IPS-11a (cell line): ENCODE data around the gene AIDA.
"Not testable (repeated sequence)": the region's sequence is repeated elsewhere in the genome, so short reads cannot be mapped to it uniquely, and the experiment has no call there.

Experiments
- H3K4me3 ChIP-seq: one replicate; pipeline ENCODE4 v1.5.1; 2013; ENCODE audit warnings: low read depth, low read length, control low read depth

AIDA gene, protein sequence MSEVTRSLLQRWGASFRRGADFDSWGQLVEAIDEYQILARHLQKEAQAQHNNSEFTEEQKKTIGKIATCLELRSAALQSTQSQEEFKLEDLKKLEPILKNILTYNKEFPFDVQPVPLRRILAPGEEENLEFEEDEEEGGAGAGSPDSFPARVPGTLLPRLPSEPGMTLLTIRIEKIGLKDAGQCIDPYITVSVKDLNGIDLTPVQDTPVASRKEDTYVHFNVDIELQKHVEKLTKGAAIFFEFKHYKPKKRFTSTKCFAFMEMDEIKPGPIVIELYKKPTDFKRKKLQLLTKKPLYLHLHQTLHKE

DNA sequence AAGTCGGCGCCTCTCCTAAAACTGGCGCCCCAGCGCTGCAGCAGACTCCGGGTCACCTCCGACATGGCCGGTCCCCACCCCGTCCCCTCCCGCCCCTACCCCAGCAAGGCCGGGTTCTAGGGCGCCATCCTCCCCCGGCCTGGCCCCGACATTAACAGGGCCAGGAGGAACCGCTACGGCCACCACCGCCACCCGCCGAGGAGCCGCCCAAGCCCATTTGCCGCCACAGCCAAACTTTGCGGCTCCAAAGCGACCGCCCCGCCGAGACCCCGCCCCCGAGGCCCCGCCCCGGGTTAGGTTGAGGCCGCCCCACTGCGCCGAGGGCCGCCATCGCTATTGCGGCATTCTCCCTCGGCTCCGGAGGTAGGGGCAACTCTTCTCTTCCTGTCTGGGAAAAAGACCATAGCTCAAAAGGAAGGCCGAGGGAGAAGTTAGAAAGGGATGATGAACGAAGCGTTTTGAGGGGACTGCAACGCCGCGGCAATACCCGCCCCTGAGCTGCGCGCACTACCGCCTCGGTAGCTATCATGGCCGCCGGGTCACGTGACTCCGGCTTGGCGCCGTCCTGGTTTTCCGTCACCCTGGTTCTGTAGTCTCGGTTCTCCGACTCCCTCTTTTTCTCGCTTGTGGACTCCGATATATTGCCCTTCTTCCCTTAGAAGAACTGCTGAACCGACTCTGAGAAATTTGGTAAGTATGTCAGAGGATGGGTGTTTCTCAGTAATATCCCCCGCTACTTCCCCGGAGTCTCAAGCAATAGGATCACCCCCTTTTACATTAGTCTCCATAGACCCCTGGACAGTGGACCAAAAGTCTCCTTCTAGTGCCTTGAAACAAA is at the start of gene AIDA, which contains the start of gene BROX:
AIDA (minus strand) TSS at position 239 of the 838 bp plus-strand sequence; CDS start at position 65, 174 bp downstream.
BROX (plus strand) TSS at position 312 of the 838 bp plus-strand sequence. CDS start 3,136 bp downstream, outside the sequence.
- peak within 1 kb of the TSS; percentile 93 for H3K4me3 ChIP-seq

DNA sequence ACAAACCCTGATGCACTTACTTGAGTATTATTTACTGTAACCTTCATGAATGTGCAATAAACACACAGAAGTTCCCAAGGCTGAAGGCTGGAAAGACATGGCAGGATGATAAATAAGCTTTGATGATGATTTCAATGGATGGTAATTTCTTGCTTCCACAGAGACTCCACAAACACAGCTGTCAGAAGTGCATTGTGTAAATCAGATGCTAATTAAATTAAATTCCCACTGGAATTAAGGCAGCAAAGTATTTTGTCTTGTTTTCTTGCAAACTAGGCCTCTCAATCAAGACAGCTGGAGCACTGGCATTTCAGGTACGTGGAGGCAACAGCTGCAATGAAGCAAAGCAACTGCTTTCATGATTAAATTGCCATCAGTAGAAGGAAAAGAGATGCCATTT is 48.8 kb upstream of the AIDA start:
- no peak overlapping the region for H3K4me3 ChIP-seq

DNA sequence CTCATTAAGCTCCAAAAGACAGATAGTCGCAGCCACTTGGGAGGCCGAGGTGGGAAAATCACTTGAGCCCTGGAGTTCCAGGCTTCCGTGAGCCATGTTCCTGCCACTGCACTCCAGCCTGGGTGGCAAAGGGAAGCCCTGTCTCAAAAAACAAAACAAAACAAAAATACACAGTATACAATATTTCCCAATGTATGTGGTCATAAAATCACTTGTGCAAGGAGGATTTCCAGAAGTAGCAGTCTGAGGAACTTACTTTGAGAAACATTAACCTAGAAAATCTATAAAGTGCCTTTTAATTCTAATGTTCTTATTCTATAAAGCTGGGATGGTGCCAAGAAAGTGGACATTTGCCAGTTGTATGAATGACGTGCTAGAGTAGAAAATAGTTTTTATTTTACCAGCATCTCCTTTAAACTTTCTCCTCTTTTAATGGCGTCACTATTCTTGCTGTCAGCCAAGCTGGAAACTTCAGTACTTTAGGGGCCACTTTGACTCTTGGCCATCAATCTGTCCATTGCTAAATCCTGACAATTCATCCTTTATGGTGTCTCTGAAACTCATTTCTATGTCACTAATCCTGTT is 47.3 kb upstream of the AIDA start:
- H3K4me3 ChIP-seq, result no peak overlapping the region

DNA sequence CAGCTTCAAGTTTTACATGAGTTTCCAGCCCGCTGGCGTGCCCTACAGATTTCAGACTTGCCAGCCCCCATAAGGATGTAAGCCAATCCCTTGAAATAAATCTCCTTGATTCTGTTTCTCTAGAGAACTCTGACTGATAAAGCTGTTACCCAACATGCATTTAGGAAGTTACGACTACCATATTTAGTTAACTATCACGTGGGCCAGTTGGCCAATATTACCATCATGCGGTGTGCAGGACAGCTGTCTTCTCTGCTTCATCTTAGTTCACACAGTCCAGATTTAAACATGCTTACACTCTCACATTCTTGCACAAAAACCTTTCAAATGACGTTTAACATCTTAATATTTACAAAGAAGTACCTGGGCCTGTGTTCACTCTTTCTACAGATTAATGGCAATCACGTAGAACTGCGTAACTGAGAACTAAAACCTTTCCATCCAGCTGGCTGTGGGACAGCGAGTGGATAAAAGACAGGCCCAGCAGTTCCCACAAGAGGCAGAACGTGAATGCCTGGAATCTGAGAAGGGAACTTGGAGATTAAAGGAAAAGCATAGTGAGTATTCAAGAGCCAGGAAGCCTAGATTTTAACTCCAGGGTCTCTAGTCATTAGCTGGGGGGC is 45.5 kb upstream of the AIDA start:
- no peak overlapping the region for H3K4me3 ChIP-seq

DNA sequence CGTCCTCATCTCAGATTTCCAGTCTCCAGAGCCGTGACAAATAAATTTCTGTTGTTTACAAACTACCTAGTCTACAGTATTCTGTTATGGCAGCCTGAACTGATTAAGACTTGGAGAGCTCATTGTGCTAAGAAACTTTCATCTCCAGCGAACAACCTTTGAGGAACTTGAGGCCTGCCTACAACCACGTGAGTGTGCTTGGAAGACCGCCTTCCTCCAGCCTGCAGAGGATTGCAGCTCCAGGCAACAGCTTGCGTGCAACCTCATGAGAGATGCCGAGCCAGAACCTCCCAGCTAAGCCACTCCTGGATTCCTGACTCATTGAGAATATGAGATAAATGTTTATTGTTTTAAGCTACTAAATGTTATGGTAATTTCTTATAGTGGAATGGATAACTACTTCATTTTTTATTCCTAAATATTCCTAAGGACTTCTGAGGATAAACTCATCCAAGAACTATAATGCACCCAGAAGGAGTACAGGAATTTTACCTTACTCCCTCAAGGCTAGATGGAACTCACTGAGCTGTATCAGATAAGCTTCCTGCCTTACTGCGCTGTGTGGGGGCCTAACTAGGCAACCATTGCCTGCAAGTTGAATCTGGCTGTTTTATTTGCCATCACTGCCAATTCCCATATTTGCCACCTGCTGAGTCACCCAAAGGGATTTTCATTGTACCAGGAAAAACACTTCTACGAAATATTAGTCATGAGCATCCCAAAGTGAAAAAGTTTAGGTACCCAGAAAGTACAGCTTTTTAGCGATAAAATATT is 42.3 kb upstream of the AIDA start:
- H3K4me3 ChIP-seq, result no peak overlapping the region

DNA sequence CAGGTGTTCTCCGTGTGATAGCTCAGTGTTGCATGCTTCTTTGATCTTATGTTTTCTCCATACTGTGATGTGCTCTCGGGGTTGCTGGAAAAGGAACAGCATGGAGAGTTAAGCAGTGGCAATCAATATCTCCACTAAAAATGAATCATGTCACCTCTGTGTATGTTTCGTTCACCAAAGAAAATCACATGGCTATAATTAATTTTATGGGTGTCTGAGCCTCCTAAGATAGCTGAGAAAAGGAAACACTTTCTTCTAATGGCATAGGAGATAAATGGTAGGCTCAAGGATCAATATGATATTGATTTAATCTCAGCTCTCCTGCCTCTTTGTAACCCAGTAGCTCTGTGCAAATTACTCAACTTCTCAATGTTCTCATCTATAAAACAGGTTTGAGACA is 39.0 kb upstream of the AIDA start:
- H3K4me3 ChIP-seq, result no peak overlapping the region

DNA sequence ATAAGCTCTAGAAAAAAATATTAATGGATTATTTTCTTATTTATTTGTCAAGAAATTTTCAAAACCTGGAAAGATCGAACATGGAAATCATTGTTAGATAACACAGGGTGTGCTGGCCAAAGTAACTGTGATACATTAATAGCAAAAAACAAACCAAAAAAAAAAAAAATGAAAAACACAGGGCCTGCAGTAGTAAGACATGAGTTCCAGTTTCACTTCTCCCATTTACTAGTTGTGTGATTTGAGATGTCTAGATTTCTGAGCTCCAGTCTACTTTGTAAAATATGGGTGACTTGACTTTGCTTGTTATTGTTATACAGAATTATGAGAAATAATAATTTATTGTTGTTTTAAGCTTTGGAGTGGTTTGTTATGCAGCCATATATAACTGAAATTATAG is 38.4 kb upstream of the AIDA start:
- no peak overlapping the region for H3K4me3 ChIP-seq

DNA sequence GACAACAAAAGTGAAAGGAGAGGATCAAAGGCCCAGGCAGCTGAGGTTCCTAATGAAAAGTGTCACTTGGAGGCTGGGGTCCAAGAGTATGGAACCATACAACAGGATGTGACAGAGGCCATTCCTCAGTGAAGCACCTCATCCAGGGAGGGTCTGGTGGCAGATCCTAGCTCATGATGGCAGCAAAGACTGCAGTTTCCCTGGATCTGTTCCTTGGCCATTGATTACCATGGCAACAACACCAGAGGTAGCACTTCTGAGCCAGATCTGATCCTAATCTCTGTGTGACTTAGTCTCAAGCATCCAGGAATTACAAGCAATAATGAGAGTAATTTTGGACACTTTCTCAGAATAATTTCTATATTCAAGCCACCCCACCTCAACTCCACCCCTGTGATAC is 37.6 kb upstream of the AIDA start:
- no peak overlapping the region for H3K4me3 ChIP-seq

DNA sequence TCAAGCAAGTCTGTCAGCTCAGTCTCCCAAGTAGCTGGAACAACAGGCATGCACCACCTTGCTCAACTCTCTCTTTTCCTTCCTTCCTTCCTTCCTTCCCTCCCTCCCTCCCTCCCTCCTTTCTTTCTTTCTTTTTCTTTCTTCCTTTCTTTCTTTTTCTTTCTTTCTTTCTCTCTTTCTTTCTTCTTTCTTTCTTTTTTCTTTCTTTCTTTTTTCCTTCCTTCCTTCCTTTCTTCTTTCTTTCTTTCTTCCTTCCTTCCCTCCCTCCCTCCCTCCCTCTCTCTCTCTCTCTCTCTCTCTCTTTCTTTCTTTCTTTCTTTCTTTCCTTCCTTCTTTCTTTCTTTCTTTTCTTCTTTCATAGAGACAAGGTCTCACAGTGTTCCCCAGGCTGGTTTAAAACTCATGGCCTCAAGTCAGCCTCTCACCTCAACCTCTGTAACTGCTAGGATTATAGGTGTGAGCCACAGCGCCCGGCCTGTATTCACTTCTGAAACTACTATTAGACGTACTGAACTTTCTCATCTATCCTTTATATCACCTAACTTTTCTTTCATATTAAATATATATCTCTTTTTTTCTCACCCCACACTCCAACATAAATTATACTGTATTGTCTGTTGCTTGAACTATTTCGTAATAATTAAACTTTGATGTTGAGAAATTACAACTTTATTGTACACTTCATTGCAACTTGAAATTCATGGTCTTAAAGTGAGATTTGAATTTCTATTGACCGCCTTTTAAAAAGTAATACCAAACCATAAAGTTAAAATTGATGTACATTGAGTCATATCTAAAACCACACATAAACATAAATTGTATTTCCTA is 29.6 kb upstream of the AIDA start:
- H3K4me3 ChIP-seq, result not testable (repeated sequence)

DNA sequence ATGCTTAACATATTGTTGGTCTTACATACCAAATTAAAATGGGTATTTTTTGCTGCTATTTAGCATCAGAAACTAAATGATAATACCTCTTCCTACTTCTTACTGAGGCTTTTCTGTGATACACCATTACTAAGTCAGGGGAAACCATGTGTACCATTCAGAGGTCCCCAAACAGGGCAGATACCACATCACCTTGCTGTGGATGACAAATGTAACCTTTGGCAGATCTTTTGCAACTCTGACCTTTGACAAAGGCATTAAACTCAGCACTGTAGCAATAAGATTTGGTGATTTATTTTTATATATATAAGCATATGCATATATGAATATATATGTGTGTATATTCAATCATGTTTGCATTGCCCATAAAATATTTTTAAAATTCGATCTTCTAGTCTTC is 27.6 kb upstream of the AIDA start:
- H3K4me3 ChIP-seq, result no peak overlapping the region

DNA sequence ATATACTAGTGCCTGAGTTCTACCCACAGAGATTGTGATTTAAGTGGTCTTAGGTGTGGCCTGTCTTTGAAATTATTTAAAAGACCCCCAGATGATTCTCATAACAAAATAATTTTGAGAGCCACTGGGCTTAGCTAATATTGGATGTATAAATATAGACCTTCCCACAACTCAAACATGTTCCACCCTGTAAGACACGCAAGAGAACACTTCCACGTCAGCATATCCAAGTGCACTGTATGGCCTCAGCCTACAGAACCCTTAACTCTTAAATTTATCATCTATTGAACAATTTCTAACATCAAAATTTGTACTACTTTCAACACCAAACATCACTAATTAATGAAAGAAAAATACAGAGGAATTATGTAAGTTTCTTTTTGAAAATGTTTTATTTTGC is 27.2 kb upstream of the AIDA start:
- H3K4me3 ChIP-seq, result no peak overlapping the region

DNA sequence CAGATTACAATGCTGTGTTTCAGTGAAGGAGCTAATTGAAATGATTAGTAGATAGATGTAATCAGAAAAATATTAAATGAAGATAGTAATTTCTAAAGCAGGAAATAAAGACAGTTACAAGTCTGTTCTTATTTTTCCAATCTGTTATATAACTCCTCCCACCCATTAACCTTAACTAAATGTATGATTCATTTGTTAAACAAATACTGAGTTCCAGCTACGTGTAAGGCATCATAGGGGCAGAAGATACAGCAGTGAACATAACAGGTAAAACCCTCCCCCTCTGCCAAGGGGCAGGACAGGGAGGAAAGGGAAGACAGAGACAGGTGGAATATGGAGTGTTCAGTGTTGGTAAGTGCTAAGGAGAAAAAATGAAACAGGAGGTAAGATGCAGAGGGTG is 24.7 kb upstream of the AIDA start, which contains the start of gene FAM177B:
FAM177B (plus strand) TSS at position 231 of the 400 bp plus-strand sequence. CDS start 9,344 bp downstream, outside the sequence.
- H3K4me3 ChIP-seq, result no peak within 1 kb of the TSS

DNA sequence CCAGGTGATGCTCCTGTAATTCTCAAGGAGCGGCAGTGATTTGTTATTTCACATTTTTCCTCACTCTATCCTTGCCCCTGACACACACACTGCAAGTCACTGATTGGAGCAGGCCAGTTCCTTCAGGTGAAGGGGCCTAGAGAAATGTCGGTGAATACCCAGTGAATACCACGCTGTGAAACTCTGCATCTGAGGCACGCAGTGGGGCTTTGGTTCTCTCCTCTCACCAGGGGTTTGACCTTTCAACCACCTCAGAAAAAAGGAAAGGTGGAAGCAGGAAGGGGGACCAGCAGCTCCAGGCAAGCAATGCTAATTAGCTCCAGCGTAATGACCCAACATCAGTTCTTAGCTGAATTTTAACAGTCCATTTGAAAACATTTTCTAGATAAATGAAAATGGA is 24.2 kb upstream of the AIDA start:
- H3K4me3 ChIP-seq, result no peak overlapping the region

DNA sequence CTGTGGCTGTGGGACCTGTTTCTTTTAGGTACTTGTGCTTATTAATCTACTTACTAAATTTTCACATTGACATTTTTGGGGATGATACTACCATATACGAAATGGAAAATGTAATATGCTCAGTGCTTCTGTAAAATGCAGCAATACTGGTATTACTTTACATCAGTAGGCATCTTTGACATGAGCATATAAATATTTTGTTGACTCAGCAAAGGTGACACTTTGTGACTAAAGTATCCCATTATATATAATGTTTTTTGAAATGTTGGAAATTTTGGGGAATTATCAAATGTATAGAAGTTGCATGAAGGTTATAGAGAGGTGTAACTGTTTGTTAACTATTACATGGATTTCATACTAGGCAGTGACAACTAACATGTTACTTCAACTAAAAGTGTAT is 22.4 kb upstream of the AIDA start:
- no peak overlapping the region for H3K4me3 ChIP-seq

DNA sequence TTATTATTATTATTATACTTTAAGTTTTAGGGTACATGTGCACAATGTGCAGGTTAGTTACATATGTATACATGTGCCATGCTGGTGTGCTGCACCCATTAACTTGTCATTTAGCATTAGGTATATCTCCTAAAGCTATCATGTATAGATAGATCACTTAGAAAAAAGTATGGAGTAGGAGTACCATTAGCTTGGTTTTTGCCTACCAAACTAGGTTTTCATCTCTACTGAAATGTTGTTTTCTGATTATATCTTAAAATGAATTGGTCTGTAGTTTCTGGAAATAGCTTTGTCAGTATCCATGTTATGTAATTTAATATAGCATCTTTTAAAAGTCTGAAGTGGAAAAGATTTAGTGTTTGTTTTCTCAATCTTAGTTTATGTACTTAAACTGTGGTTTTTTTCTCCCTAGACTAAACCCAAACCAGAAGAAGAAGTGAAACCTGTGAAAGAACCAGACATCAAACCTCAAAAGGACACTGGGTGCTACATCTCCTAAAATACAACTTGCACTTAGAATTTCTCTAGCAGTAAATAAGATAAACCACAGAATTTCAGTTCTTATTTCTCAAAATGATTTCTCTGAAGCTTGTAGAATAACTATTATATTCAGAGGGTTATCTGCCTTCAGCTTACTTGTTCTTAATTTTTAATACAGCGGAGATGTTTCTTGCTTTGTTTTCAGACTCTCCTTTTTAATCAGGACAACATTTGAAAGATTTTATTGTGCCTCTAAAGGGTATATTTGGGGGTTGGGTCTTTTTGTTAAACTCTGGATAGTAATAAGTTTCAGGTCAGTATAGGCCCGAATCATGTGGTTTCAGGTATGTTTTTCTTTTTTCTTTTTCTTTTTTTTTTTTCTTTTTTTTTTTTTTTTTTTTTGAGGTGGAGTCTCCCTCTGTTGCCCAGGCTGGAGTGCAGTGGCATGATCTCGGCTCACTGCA is 20.2 kb upstream of the AIDA start:
- no peak overlapping the region for H3K4me3 ChIP-seq

DNA sequence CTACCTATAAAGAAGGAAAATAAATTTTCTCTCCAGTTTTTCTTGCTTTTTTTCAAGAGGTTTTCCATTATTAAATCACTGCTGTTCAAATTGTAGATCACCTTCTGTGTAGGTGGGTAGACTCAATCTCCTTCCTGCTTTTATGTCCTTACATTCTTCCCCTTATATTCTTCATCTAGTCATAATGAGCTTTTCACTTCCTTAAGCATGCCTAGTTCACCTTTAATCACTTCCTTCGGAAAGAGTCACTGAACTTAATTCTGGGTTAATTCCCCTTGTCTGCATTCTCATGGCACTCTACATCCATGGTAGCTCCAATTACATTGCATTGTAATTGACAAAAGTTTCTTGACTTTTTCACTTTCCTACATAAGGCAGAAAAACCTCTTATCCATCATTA is 18.6 kb upstream of the AIDA start:
- H3K4me3 ChIP-seq, result no peak overlapping the region

DNA sequence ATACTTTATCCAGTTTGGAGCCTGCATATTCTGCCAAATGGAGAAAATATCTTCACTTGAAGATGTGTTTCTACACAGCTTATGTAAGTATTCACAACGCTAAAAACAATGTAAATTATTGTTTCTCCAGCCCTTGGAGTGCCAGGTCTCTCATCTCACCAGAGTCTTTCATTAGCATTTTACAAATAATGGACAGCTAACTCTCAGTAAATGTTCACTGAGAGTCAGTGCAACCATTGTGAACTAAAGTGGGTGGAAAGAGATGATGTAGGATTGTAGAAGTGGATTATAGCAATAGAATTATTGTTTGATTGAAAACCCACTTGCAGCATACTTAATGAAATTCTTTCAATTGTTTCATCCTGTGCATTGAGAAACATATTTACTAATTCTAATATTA is 16.5 kb upstream of the AIDA start:
- H3K4me3 ChIP-seq, result no peak overlapping the region

DNA sequence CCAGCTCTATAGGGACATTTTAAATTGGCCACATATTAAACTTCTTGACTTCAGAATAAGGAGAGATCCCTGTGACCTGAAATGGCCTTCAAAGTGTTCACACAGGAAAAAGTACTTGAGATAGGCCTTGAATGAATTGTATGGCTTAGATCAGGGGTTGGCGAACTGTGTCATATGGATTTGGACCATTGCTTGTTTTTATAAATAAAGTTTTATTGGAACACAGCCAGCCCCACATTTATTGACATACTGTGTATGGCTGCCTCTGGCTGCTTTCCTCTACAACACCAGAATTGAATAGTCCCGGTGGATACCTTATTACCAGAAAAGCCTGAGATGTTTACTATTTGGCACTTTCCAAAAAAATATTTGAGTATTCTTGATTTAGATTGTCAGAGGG is 4.1 kb upstream of the AIDA start:
- H3K4me3 ChIP-seq, result no peak overlapping the region
